ENCODE measurements around the gene MINDY3.

Gene MINDY3

GRCh38 chr10:15896654-15897053 lies 36.3 kb upstream of the MINDY3 start:
- H2BK12ac ChIP-seq (ENCODE audit: low read length) = no peak overlapping the region
- H3K79me1 ChIP-seq (ENCODE audit: low read length) = no peaks in the 10 kb centered on the region
- no peak overlapping the region for H4K8ac ChIP-seq (ENCODE audit: low read depth, low read length)
- H3K18ac ChIP-seq (ENCODE audit: low read length) = no peak overlapping the region
- H4K91ac ChIP-seq (ENCODE audit: low read depth, low read length) = no peak overlapping the region
- no peak overlapping the region for H3K14ac ChIP-seq (ENCODE audit: low read length)
- H3K4ac ChIP-seq (ENCODE audit: low read depth, low read length) = no peak overlapping the region
- no peaks in the 10 kb centered on the region for H3K79me2 ChIP-seq (ENCODE audit: control insufficient read depth, insufficient read depth, low read length, poor library complexity)
- no peak overlapping the region for H2AK5ac ChIP-seq (ENCODE audit: low read length)
- H4K12ac ChIP-seq (ENCODE audit: low read depth, low read length) = no peak overlapping the region
- no peak for DNase-seq
- H3K36me3 ChIP-seq (ENCODE audit: control insufficient read depth in 1 of 2, insufficient read depth in 2 of 2, low read length in 2 of 2) = no peaks in the 10 kb centered on the region
- no peaks in the 10 kb centered on the region for H3K4me1 ChIP-seq (ENCODE audit: control insufficient read depth in 1 of 2, insufficient read depth in 2 of 2, low read length in 2 of 2)
- no peak overlapping the region for H2BK5ac ChIP-seq (ENCODE audit: low read depth, low read length, poor library complexity)
- no peak overlapping the region for H3K23ac ChIP-seq (ENCODE audit: low read length)
- H3K4me3 ChIP-seq (ENCODE audit: low read depth, low read length) = no peak overlapping the region
- WGBS (ENCODE audit: extremely low coverage, insufficient coverage, insufficient read length) = no CpG with 5 or more reads among the region's 4 CpGs
- H3K27me3 ChIP-seq (ENCODE audit: insufficient read depth, low read length) = no peaks in the 10 kb centered on the region
- no peak overlapping the region for H3K27ac ChIP-seq (ENCODE audit: low read depth, low read length)
- H2BK120ac ChIP-seq (ENCODE audit: insufficient read depth, low read length, poor library complexity) = no peak overlapping the region
- H3K4me2 ChIP-seq (ENCODE audit: low read length) = no peak overlapping the region
- H2AFZ ChIP-seq (ENCODE audit: insufficient read depth, low read length, poor library complexity) = no peak overlapping the region
- H3K9ac ChIP-seq (ENCODE audit: low read length) = no peak overlapping the region
- no peaks in the 10 kb centered on the region for H3K9me3 ChIP-seq (ENCODE audit: insufficient read depth, low read depth, low read length)

GRCh38 chr10:15884447-15884846 lies 24.1 kb upstream of the MINDY3 start:
- H3K9me3 ChIP-seq (ENCODE audit: insufficient read depth, low read depth, low read length) = no peaks in the 10 kb centered on the region
- H2BK5ac ChIP-seq (ENCODE audit: low read depth, low read length, poor library complexity) = no peak overlapping the region
- no peak overlapping the region for H4K91ac ChIP-seq (ENCODE audit: low read depth, low read length)
- H3K4me1 ChIP-seq (ENCODE audit: control insufficient read depth in 1 of 2, insufficient read depth in 2 of 2, low read length in 2 of 2) = no peaks in the 10 kb centered on the region
- H3K4ac ChIP-seq (ENCODE audit: low read depth, low read length) = no peak overlapping the region
- H3K36me3 ChIP-seq (ENCODE audit: control insufficient read depth in 1 of 2, insufficient read depth in 2 of 2, low read length in 2 of 2) = no peaks in the 10 kb centered on the region
- no peak for DNase-seq
- no peak overlapping the region for H3K27ac ChIP-seq (ENCODE audit: low read depth, low read length)
- no peak overlapping the region for H2BK120ac ChIP-seq (ENCODE audit: insufficient read depth, low read length, poor library complexity)
- H3K4me2 ChIP-seq (ENCODE audit: low read length) = no peak overlapping the region
- no peak overlapping the region for H2AK5ac ChIP-seq (ENCODE audit: low read length)
- no peak overlapping the region for H3K23ac ChIP-seq (ENCODE audit: low read length)
- no CpG with 5 or more reads among the region's 3 CpGs for WGBS (ENCODE audit: extremely low coverage, insufficient coverage, insufficient read length)
- no peaks in the 10 kb centered on the region for H3K27me3 ChIP-seq (ENCODE audit: insufficient read depth, low read length)
- no peak overlapping the region for H3K9ac ChIP-seq (ENCODE audit: low read length)
- H3K79me2 ChIP-seq (ENCODE audit: control insufficient read depth, insufficient read depth, low read length, poor library complexity) = no peaks in the 10 kb centered on the region
- no peak overlapping the region for H3K18ac ChIP-seq (ENCODE audit: low read length)
- H3K14ac ChIP-seq (ENCODE audit: low read length) = no peak overlapping the region
- H3K4me3 ChIP-seq (ENCODE audit: low read depth, low read length) = no peak overlapping the region
- H4K8ac ChIP-seq (ENCODE audit: low read depth, low read length) = no peak overlapping the region
- H2BK12ac ChIP-seq (ENCODE audit: low read length) = no peak overlapping the region
- H3K79me1 ChIP-seq (ENCODE audit: low read length) = no peaks in the 10 kb centered on the region
- no peak overlapping the region for H4K12ac ChIP-seq (ENCODE audit: low read depth, low read length)
- H2AFZ ChIP-seq (ENCODE audit: insufficient read depth, low read length, poor library complexity) = no peak overlapping the region

DNA sequence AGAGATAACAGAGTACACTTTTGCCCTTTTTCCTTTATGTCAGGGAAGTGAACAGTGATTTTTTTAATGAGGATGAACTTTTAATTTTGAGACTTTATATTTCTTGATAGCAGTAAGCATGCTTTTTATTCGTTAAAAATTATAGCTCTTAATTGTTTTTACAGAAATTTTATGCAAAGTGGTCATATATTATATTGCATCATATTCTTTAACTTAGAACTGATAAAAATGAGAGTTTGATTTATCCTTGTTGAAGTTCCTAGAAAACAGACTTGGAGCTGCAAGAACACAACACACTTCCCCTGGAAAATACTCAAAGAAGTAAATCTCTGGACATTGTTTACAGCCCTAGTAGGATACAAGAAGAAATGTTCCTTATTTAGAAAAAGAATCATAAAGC lies 21.2 kb upstream of the MINDY3 start:
- Histone ChIP-seq H3K23ac (ENCODE audit: low read length) (no peak overlapping the region), H2BK12ac (ENCODE audit: low read length) (no peak overlapping the region), H3K27ac (ENCODE audit: low read depth, low read length) (no peak overlapping the region), H2AK5ac (ENCODE audit: low read length) (no peak overlapping the region), H3K9me3 (ENCODE audit: insufficient read depth, low read depth, low read length) (peaks cover 2% of the 10 kb centered on the region), H2BK120ac (ENCODE audit: insufficient read depth, low read length, poor library complexity) (no peak overlapping the region), H3K9ac (ENCODE audit: low read length) (no peak overlapping the region), H3K14ac (ENCODE audit: low read length) (no peak overlapping the region), H3K4me3 (ENCODE audit: low read depth, low read length) (no peak overlapping the region), H3K79me2 (ENCODE audit: control insufficient read depth, insufficient read depth, low read length, poor library complexity) (no peaks in the 10 kb centered on the region), H3K36me3 (ENCODE audit: control insufficient read depth in 1 of 2, insufficient read depth in 2 of 2, low read length in 2 of 2) (no peaks in the 10 kb centered on the region), H2BK5ac (ENCODE audit: low read depth, low read length, poor library complexity) (no peak overlapping the region), H3K27me3 (ENCODE audit: insufficient read depth, low read length) (no peaks in the 10 kb centered on the region), H3K4me2 (ENCODE audit: low read length) (no peak overlapping the region), H3K18ac (ENCODE audit: low read length) (no peak overlapping the region), H3K4me1 (ENCODE audit: control insufficient read depth in 1 of 2, insufficient read depth in 2 of 2, low read length in 2 of 2) (peaks cover 0 to 4% of the 10 kb centered on the region in 2 experiments), H3K79me1 (ENCODE audit: low read length) (no peaks in the 10 kb centered on the region), H4K91ac (ENCODE audit: low read depth, low read length) (no peak overlapping the region), H4K8ac (ENCODE audit: low read depth, low read length) (no peak overlapping the region), H2AFZ (ENCODE audit: insufficient read depth, low read length, poor library complexity) (no peak overlapping the region), H4K12ac (ENCODE audit: low read depth, low read length) (no peak overlapping the region), H3K4ac (ENCODE audit: low read depth, low read length) (no peak overlapping the region)
- DNase-seq = no peak
- WGBS (ENCODE audit: extremely low coverage, insufficient coverage, insufficient read length) = no CpG with 5 or more reads among the region's 1 CpG

- Histone ChIP-seq H3K4ac (ENCODE audit: low read depth, low read length) (no peak overlapping the region), H3K79me2 (ENCODE audit: control insufficient read depth, insufficient read depth, low read length, poor library complexity) (no peaks in the 10 kb centered on the region), H2AFZ (ENCODE audit: insufficient read depth, low read length, poor library complexity) (no peak overlapping the region), H3K27ac (ENCODE audit: low read depth, low read length) (no peak overlapping the region), H2BK12ac (ENCODE audit: low read length) (no peak overlapping the region), H3K36me3 (ENCODE audit: control insufficient read depth in 1 of 2, insufficient read depth in 2 of 2, low read length in 2 of 2) (no peaks in the 10 kb centered on the region), H4K91ac (ENCODE audit: low read depth, low read length) (no peak overlapping the region), H3K4me1 (ENCODE audit: control insufficient read depth in 1 of 2, insufficient read depth in 2 of 2, low read length in 2 of 2) (peaks cover 0 to 4% of the 10 kb centered on the region in 2 experiments), H3K79me1 (ENCODE audit: low read length) (no peaks in the 10 kb centered on the region), H3K9ac (ENCODE audit: low read length) (no peak overlapping the region), H2AK5ac (ENCODE audit: low read length) (no peak overlapping the region), H3K14ac (ENCODE audit: low read length) (no peak overlapping the region), H3K23ac (ENCODE audit: low read length) (no peak overlapping the region), H3K9me3 (ENCODE audit: insufficient read depth, low read depth, low read length) (peaks cover 2% of the 10 kb centered on the region), H4K12ac (ENCODE audit: low read depth, low read length) (no peak overlapping the region), H3K4me2 (ENCODE audit: low read length) (no peak overlapping the region), H3K18ac (ENCODE audit: low read length) (no peak overlapping the region), H2BK5ac (ENCODE audit: low read depth, low read length, poor library complexity) (no peak overlapping the region), H3K4me3 (ENCODE audit: low read depth, low read length) (no peak overlapping the region), H2BK120ac (ENCODE audit: insufficient read depth, low read length, poor library complexity) (no peak overlapping the region), H4K8ac (ENCODE audit: low read depth, low read length) (no peak overlapping the region), H3K27me3 (ENCODE audit: insufficient read depth, low read length) (no peaks in the 10 kb centered on the region)
- no peak for DNase-seq
- WGBS (ENCODE audit: extremely low coverage, insufficient coverage, insufficient read length) = no CpG with 5 or more reads among the region's 1 CpG
Measured at GRCh38 chr10:15879663-15880062, 19.4 kb upstream of the MINDY3 start.
